ENCODE measurements around the gene CAMTA1. TPM values are rescaled to one million over a fixed set of nuclear protein-coding genes. Genes with fewer than 3 reads are reported as not detected.

Gene CAMTA1
- total RNA-seq, 2 experiments from 2014 or later, result 45.5 to 45.6 TPM

DNA sequence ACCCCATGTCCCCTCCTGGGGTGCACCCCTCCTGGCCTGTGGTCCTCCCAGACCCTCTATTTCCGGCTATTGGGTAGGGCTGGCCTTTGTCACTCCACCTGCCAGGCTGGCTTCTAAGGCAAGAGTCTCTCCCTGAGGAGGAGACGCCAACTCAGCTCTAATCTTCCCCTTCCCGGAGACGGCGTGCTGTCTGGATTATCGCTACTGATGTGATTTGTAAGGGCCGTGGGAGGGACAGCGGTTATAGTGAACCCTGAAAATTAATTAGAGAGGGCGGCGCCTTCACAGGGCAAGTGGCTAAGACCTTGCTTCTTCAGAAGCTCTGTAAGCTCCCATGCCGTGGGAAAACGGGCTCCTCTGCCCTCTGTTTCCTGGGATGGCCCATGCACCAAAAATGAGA, 778.9 kb downstream of the CAMTA1 start:
- ATAC-seq (ENCODE audit: low read depth), result no peak
- no peaks in the 10 kb centered on the region for H3K36me3 Mint-ChIP-seq
- DNase-seq, result no peak
- POLR2A ChIA-PET, result no interaction called here
- H3K4me1 Mint-ChIP-seq, result no peaks in the 10 kb centered on the region
- H3K9me3 Mint-ChIP-seq, result no peaks in the 10 kb centered on the region
- no peaks in the 10 kb centered on the region for H3K27me3 Mint-ChIP-seq
- no peak overlapping the region for H3K27ac Mint-ChIP-seq
- no peak overlapping the region for H3K4me3 Mint-ChIP-seq

DNA sequence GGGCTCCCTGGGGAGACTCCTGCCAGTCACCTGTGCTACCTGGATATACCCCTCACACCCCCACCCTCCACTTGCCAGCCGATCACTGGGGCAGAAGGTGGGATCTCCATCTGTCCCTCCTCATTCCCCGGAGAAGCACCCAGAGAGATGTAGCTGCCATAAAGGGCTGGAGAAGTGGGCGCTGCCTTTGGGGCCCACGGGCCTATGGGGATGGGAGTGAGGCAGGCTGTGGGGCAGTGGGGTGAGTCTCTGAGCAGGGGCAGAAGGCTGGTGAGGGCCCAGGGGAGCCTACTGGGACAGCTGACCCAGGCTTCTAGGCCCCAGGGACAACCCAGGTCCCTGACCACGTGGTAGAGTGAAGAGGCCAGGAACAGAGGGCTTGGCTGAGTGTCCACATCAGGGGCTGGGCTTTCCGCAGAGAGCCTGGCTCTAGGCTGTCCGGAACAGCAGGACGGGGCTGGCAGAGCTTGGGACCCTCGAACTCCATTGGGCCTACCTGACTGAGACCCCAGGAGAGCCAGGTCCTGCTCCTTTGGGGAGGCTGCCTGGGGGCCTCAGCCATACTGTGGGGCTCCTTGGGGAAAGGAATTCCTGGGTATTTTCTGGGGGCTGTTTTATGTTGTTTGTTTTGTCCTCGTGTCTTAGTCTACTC, 780.0 kb downstream of the CAMTA1 start:
- DNase-seq (no peak), ATAC-seq (ENCODE audit: low read depth) (no peak)
- Mint-ChIP-seq H3K4me3 (no peak overlapping the region), H3K27ac (no peak overlapping the region), H3K9me3 (no peaks in the 10 kb centered on the region), H3K27me3 (no peaks in the 10 kb centered on the region), H3K4me1 (no peaks in the 10 kb centered on the region), H3K36me3 (no peaks in the 10 kb centered on the region)
- POLR2A ChIA-PET, result no interaction called here

DNA sequence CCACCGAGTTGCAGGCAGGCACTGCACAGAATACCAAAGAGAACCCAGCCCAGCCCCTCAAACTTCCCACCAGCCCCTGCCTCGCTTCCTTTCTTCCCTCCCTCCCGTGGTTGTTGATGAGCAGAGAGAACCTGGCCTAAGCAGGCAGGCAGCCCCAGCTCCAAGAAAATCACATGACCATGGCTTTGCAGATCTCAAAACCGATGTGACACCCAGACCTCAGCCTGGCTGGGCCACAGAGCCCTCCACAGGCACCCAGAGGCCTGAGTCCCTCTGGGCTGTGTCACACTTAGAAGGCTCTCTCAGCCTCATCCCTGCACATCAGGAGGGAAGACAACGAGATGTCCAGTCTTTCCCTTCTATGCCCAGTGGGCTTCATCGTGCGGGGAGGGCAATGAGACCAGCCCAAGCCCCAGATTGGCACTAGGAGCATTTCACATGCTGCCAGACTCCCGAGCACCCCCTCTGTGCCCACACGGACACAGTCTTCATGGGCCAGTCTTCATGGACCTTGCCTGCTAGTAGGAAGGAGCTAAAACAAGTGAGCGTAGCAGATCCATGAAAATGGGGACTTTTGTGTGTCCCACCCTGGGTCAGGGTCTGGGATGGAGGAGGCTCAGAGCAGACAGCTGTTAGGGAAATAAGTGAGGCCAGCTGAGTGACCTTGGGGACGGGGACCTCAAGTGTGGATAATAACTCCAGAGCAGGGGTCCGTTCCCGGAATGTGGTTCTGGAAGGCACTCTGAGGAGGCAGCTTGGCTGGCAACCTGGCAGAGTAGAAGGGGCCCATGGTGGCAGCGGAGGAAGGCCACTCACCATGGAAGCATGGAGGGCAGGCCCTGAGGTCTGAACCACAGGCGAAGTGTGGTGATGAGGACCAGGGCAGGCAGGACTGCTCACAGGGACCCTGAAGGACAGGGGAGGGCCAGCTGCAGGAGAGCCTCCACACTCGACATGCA, 781.4 kb downstream of the CAMTA1 start:
- Mint-ChIP-seq H3K4me1 (no peaks in the 10 kb centered on the region), H3K27ac (no peak overlapping the region), H3K27me3 (no peaks in the 10 kb centered on the region), H3K36me3 (no peaks in the 10 kb centered on the region), H3K9me3 (no peaks in the 10 kb centered on the region), H3K4me3 (no peak overlapping the region)
- no peak for ATAC-seq (ENCODE audit: low read depth)
- POLR2A ChIA-PET, result no interaction called here
- DNase-seq, result no peak

DNA sequence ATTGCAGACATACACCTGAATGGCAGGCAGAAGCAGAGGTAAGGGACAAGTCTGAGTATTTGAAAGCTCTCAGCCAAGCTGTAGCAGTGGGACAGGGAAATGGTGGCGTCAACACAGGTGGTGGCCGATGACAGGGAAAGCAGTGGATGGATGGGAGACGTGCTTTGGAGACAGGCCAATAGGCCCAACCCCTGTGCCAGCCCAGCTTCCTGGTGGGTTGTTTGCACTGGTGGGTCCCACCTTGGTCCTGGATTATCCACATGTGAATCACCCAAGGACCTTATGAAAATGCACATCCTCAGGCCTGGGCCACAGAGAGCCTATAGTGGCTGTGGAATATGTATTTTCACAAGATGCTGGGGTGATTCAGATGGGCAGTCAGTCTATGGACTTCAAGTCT, 782.1 kb downstream of the CAMTA1 start:
- H3K36me3 Mint-ChIP-seq, result no peaks in the 10 kb centered on the region
- DNase-seq (no peak), ATAC-seq (ENCODE audit: low read depth) (no peak)
- no peaks in the 10 kb centered on the region for H3K9me3 Mint-ChIP-seq
- POLR2A ChIA-PET, result no interaction called here
- no peaks in the 10 kb centered on the region for H3K27me3 Mint-ChIP-seq
- no peaks in the 10 kb centered on the region for H3K4me1 Mint-ChIP-seq
- H3K27ac Mint-ChIP-seq, result no peak overlapping the region
- no peak overlapping the region for H3K4me3 Mint-ChIP-seq

GRCh38 chr1:7568053-7568452, 782.8 kb downstream of the CAMTA1 start:
- no peak overlapping the region for H3K4me3 Mint-ChIP-seq
- H3K27me3 Mint-ChIP-seq, result no peaks in the 10 kb centered on the region

GRCh38 chr1:7568901-7569524, 783.8 kb downstream of the CAMTA1 start:
- Mint-ChIP-seq H3K27me3 (no peaks in the 10 kb centered on the region), H3K27ac (no peak overlapping the region), H3K9me3 (no peaks in the 10 kb centered on the region), H3K4me1 (no peaks in the 10 kb centered on the region), H3K4me3 (no peak overlapping the region), H3K36me3 (no peaks in the 10 kb centered on the region)
- POLR2A ChIA-PET, result no interaction called here
- no peak for DNase-seq
- no peak for ATAC-seq (ENCODE audit: low read depth)

More at GRCh38 chr1:7568053-7568452, 782.8 kb downstream of the CAMTA1 start:
- no peak for ATAC-seq (ENCODE audit: low read depth)
- DNase-seq, result no peak
- Mint-ChIP-seq H3K27ac (no peak overlapping the region), H3K36me3 (no peaks in the 10 kb centered on the region), H3K4me1 (no peaks in the 10 kb centered on the region), H3K9me3 (no peaks in the 10 kb centered on the region)
- POLR2A ChIA-PET, result no interaction called here

DNA sequence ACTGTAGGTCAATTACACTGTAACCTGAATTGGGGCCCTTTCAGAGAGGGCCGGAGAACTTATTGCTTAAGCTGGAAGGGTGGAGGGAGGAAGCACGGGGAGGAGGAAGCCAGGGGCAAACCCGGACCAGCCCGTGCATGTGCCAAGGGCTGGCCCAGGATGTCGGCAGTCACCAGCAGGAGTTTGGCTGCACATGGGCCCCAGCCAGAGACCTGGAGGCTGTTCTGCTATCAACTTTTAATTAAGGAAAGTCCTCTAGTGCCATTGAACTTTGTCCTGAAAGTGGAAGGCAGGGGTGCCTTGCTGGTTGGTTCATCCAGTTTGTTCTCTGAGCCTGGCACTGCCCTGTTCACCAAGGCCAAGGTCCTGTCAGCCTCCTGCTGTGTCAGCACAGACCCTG, 785.1 kb downstream of the CAMTA1 start:
- no peak overlapping the region for H3K27ac Mint-ChIP-seq
- no peak for ATAC-seq (ENCODE audit: low read depth)
- no peaks in the 10 kb centered on the region for H3K4me1 Mint-ChIP-seq
- no peaks in the 10 kb centered on the region for H3K36me3 Mint-ChIP-seq
- no peaks in the 10 kb centered on the region for H3K9me3 Mint-ChIP-seq
- H3K4me3 Mint-ChIP-seq, result no peak overlapping the region
- DNase-seq, result no peak
- H3K27me3 Mint-ChIP-seq, result no peaks in the 10 kb centered on the region
- POLR2A ChIA-PET, result no interaction called here

DNA sequence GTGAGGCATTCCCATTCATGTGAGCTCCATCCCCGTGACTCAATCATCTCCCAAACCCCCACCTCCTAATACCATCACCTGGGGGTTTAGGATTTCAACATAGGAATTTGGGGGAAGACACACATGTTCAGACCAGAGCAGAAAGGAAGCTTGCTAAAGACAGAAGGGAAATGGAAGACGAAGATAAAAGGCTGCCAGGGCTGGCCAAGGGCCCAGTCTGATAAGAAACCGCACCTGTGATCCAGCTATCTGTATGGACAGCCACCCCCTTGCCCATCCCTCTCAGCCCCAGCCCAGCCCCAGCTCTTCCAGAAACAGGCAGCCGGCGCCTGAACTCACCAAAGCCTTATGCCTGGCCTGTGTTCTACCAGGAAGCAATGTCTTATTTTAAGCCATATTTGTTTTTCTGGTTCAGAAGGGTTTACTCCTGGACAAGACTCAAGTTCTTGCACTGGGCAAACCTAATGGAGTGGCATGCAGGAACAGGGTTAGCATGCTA, 787.4 kb downstream of the CAMTA1 start:
- no peak for ATAC-seq (ENCODE audit: low read depth)
- H3K4me1 Mint-ChIP-seq, result no peaks in the 10 kb centered on the region
- H3K4me3 Mint-ChIP-seq, result no peak overlapping the region

DNA sequence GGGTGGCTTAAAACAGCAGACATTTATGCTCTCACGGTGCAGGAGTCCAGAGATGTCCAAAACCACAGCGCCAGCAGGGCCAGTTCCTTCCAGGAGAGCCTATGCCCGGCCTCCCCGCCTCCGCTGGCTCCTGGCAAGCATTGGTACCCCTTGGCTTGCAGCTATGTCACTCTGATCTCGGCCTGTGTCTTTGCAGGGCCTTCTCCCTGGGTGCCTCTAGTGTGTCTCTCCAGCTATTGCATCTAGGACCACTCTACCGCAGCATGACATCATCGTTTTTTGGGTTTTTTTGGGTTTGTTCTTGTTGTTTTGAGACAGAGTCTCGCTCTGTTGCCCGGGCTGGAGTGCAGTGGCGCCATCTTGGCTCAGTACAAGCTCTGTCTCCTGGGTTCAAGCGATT, 788.2 kb downstream of the CAMTA1 start:
- no peaks in the 10 kb centered on the region for H3K9me3 Mint-ChIP-seq
- POLR2A ChIA-PET, result no interaction called here
- H3K27me3 Mint-ChIP-seq, result no peaks in the 10 kb centered on the region
- H3K27ac Mint-ChIP-seq, result no peak overlapping the region
- H3K4me1 Mint-ChIP-seq, result no peaks in the 10 kb centered on the region
- ATAC-seq (ENCODE audit: low read depth) (no peak), DNase-seq (no peak)
- H3K4me3 Mint-ChIP-seq, result no peak overlapping the region
- no peaks in the 10 kb centered on the region for H3K36me3 Mint-ChIP-seq

More for the DNA sequence above, 787.4 kb downstream of the CAMTA1 start:
- Mint-ChIP-seq H3K27ac (no peak overlapping the region), H3K9me3 (no peaks in the 10 kb centered on the region), H3K36me3 (no peaks in the 10 kb centered on the region), H3K27me3 (no peaks in the 10 kb centered on the region)
- no peak for DNase-seq
- POLR2A ChIA-PET, result no interaction called here

- no peaks in the 10 kb centered on the region for H3K27me3 Mint-ChIP-seq
- no peak for ATAC-seq (ENCODE audit: low read depth)
- POLR2A ChIA-PET, result no interaction called here
- no peaks in the 10 kb centered on the region for H3K4me1 Mint-ChIP-seq
- H3K4me3 Mint-ChIP-seq, result no peak overlapping the region
- H3K36me3 Mint-ChIP-seq, result no peaks in the 10 kb centered on the region
- H3K27ac Mint-ChIP-seq, result no peak overlapping the region
- H3K9me3 Mint-ChIP-seq, result no peaks in the 10 kb centered on the region
- no peak for DNase-seq
Observed at GRCh38 chr1:7574121-7575040, 789.1 kb downstream of the CAMTA1 start.

GRCh38 chr1:7575041-7575400, 789.8 kb downstream of the CAMTA1 start:
- no peaks in the 10 kb centered on the region for H3K36me3 Mint-ChIP-seq
- ATAC-seq (ENCODE audit: low read depth) (no peak), DNase-seq (no peak)
- no peaks in the 10 kb centered on the region for H3K4me1 Mint-ChIP-seq
- H3K27ac Mint-ChIP-seq, result no peak overlapping the region
- no peak overlapping the region for H3K4me3 Mint-ChIP-seq
- POLR2A ChIA-PET, result no interaction called here
- H3K9me3 Mint-ChIP-seq, result no peaks in the 10 kb centered on the region
- no peaks in the 10 kb centered on the region for H3K27me3 Mint-ChIP-seq

DNA sequence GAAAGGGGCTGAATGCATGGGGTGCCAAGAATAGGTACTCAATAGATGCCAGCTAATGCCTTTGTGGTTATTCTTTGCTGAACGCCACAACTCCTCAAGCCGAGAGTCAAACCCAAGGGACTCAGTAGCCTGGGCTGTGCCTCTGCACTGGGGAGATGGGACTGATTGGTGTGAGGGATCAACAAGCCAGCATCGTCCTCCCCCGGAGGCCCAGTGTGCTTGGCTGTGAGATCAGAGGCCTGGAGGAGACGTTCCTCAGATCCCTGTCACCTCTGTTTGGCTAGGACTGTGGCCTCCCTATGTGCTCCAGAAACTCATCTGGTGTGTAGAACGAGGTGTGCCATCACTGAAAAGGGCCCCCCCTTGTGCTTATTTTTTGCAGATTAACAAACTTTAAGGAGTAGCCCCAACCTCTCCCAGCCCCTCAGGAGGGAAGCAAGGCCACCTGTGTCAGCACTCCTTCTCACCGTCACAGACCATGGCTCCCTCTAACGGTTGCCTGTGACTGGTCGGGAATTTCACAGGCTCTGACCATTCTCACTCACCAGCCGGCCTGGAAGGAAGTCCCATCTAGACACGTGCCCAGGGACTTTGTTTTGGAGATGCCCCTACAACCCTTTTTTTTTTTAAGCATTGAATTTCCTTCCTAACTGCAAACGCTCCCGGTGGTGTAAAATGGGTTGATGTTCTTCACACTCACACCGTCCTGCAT, 791.8 kb downstream of the CAMTA1 start:
- Mint-ChIP-seq H3K36me3 (no peaks in the 10 kb centered on the region), H3K27me3 (no peaks in the 10 kb centered on the region), H3K4me1 (no peaks in the 10 kb centered on the region), H3K4me3 (no peak overlapping the region), H3K9me3 (no peaks in the 10 kb centered on the region), H3K27ac (no peak overlapping the region)
- POLR2A ChIA-PET, result no interaction called here
- ATAC-seq (ENCODE audit: low read depth), result no peak
- no peak for DNase-seq
